ENCODE measurements around the gene PRDM2. TPM values are rescaled to one million over a fixed set of nuclear protein-coding genes. Genes with fewer than 3 reads are reported as not detected.

Gene PRDM2
- total and polyA plus RNA-seq, 4 donors, result 11.1 to 58.7 (median 38.2) TPM

GRCh38 chr1:13820456-13820855, 120.5 kb downstream of the PRDM2 start:
- 87 to 90% methylated on average over 8 of the region's 8 CpGs for WGBS, 2 donors
- DNase-seq (no peak), ATAC-seq (ENCODE audit: low FRiP score) (no peak)
- H3K4me1 ChIP-seq (ENCODE audit: control insufficient read depth in 1 of 2, insufficient read depth in 2 of 2, low read length in 2 of 2), result no peaks in the 10 kb centered on the region
- no peaks in the 10 kb centered on the region for H3K36me3 ChIP-seq (ENCODE audit: control insufficient read depth in 1 of 2, insufficient read depth in 2 of 2, low read length in 1 of 2)
- H3K27ac ChIP-seq (ENCODE audit: low read depth in 1 of 2, low read length in 2 of 2), result no peak overlapping the region
- intact Hi-C loops (cut with DNase I), result loop anchor here in 1 of 2 donors (5.0 kb wide), 1 partner anchor 138 kb away; no protein-coding TSS in a partner anchor
- no peaks in the 10 kb centered on the region for H3K27me3 ChIP-seq (ENCODE audit: control insufficient read depth in 1 of 2, insufficient read depth in 2 of 2, low read length in 1 of 2)
- no peaks in the 10 kb centered on the region for H3K9me3 ChIP-seq (ENCODE audit: control insufficient read depth, low read length)
- no peak overlapping the region for H3K4me3 ChIP-seq (ENCODE audit: low read length in 2 of 2)

- no peak for DNase-seq
- no peak for ATAC-seq (ENCODE audit: low FRiP score)
These were observed 123.3 kb downstream of the PRDM2 start for GRCh38 chr1:13823126-13823880.

DNA sequence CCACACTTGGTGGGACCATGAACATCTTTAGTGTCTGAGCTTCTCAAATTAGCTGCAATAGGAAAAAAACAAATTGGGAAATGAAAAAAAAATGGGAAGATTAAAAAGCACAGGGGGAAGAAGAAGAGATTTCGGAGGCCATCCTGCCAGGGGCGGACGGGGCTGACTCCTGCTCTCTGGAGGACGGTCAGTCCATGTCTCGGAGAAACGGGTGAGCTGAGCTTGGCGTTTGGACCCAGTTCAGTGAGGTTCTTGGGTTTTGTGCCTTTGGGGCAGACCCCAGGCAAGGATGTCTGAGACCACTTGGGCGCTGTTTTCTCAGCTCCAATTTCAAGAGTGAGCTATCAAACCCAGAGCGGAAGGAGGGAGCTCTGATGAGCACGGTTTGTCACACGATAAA, 123.9 kb downstream of the PRDM2 start:
- Histone ChIP-seq H3K9me3 (ENCODE audit: control insufficient read depth, low read length) (no peaks in the 10 kb centered on the region), H3K4me1 (ENCODE audit: control insufficient read depth in 1 of 2, insufficient read depth in 2 of 2, low read length in 2 of 2) (no peaks in the 10 kb centered on the region), H3K4me3 (ENCODE audit: low read length in 2 of 2) (no peak overlapping the region), H3K27me3 (ENCODE audit: control insufficient read depth in 1 of 2, insufficient read depth in 2 of 2, low read length in 1 of 2) (no peaks in the 10 kb centered on the region), H3K36me3 (ENCODE audit: control insufficient read depth in 1 of 2, insufficient read depth in 2 of 2, low read length in 1 of 2) (no peaks in the 10 kb centered on the region), H3K27ac (ENCODE audit: low read depth in 1 of 2, low read length in 2 of 2) (no peak overlapping the region)
- WGBS, 2 donors, result 85 to 90% methylated on average over 11 of the region's 11 CpGs
- intact Hi-C loops (cut with DNase I), result loop anchor here in 1 of 2 donors (5.0 kb wide), 1 partner anchor 142 kb away; no protein-coding TSS in a partner anchor
- DNase-seq, result no peak
- ATAC-seq (ENCODE audit: low FRiP score), result no peak

More at GRCh38 chr1:13823126-13823880, 123.3 kb downstream of the PRDM2 start:
- H3K27ac ChIP-seq (ENCODE audit: low read depth in 1 of 2, low read length in 2 of 2), result no peak overlapping the region
- H3K36me3 ChIP-seq (ENCODE audit: control insufficient read depth in 1 of 2, insufficient read depth in 2 of 2, low read length in 1 of 2), result no peaks in the 10 kb centered on the region
- no peaks in the 10 kb centered on the region for H3K9me3 ChIP-seq (ENCODE audit: control insufficient read depth, low read length)
- no peak overlapping the region for H3K4me3 ChIP-seq (ENCODE audit: low read length in 2 of 2)
- H3K27me3 ChIP-seq (ENCODE audit: control insufficient read depth in 1 of 2, insufficient read depth in 2 of 2, low read length in 1 of 2), result no peaks in the 10 kb centered on the region
- intact Hi-C loops (cut with DNase I), result loop anchor here in 1 of 2 donors (5.0 kb wide), 1 partner anchor 141 kb away; no protein-coding TSS in a partner anchor
- WGBS, 2 donors, result 88 to 95% methylated on average over 24 of the region's 24 CpGs
- no peaks in the 10 kb centered on the region for H3K4me1 ChIP-seq (ENCODE audit: control insufficient read depth in 1 of 2, insufficient read depth in 2 of 2, low read length in 2 of 2)

GRCh38 chr1:13824626-13825025, 124.6 kb downstream of the PRDM2 start:
- no peak overlapping the region for H3K4me3 ChIP-seq (ENCODE audit: low read length in 2 of 2)
- 92 to 94% methylated on average over 9 of the region's 9 CpGs for WGBS, 2 donors
- no peaks in the 10 kb centered on the region for H3K4me1 ChIP-seq (ENCODE audit: control insufficient read depth in 1 of 2, insufficient read depth in 2 of 2, low read length in 2 of 2)
- no peaks in the 10 kb centered on the region for H3K9me3 ChIP-seq (ENCODE audit: control insufficient read depth, low read length)
- DNase-seq (no peak), ATAC-seq (ENCODE audit: low FRiP score) (no peak)
- intact Hi-C loops (cut with DNase I), result loop anchor here (5.0 kb wide), 2 partner anchors 138 to 142 kb away; no protein-coding TSS in a partner anchor
- H3K27me3 ChIP-seq (ENCODE audit: control insufficient read depth in 1 of 2, insufficient read depth in 2 of 2, low read length in 1 of 2), result no peaks in the 10 kb centered on the region
- H3K36me3 ChIP-seq (ENCODE audit: control insufficient read depth in 1 of 2, insufficient read depth in 2 of 2, low read length in 1 of 2), result no peaks in the 10 kb centered on the region
- no peak overlapping the region for H3K27ac ChIP-seq (ENCODE audit: low read depth in 1 of 2, low read length in 2 of 2)

DNA sequence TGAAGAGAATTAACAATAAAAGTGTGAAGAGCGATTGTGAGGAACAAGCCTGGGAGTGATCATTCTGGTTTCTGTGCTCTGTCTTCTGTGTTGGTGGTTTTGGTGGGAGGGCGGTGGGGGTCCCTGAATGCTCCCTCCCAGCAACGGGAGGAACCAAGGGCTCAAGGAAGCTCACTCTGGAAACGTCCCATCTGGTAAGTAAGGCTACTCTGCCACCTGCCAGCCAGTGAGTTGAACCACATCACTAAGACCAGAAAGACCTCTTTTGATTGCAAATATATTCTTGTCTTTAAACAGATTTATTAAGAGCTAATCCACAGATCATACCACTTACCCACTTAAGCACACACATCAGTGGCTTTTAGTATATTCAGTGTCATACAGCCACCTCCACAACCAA, 125.0 kb downstream of the PRDM2 start:
- 80% methylated on average over 4 of the region's 4 CpGs for WGBS, 2 donors
- H3K27me3 ChIP-seq (ENCODE audit: control insufficient read depth in 1 of 2, insufficient read depth in 2 of 2, low read length in 1 of 2), result no peaks in the 10 kb centered on the region
- H3K9me3 ChIP-seq (ENCODE audit: control insufficient read depth, low read length), result no peaks in the 10 kb centered on the region
- DNase-seq (no peak), ATAC-seq (ENCODE audit: low FRiP score) (no peak)
- no peak overlapping the region for H3K27ac ChIP-seq (ENCODE audit: low read depth in 1 of 2, low read length in 2 of 2)
- H3K36me3 ChIP-seq (ENCODE audit: control insufficient read depth in 1 of 2, insufficient read depth in 2 of 2, low read length in 1 of 2), result no peaks in the 10 kb centered on the region
- no peak overlapping the region for H3K4me3 ChIP-seq (ENCODE audit: low read length in 2 of 2)
- intact Hi-C loops (cut with DNase I), result loop anchor here in 1 of 2 donors (5.0 kb wide), 1 partner anchor 137 kb away; no protein-coding TSS in a partner anchor
- H3K4me1 ChIP-seq (ENCODE audit: control insufficient read depth in 1 of 2, insufficient read depth in 2 of 2, low read length in 2 of 2), result no peaks in the 10 kb centered on the region

GRCh38 chr1:13826009-13826408, 126.0 kb downstream of the PRDM2 start:
- Histone ChIP-seq H3K36me3 (ENCODE audit: control insufficient read depth in 1 of 2, insufficient read depth in 2 of 2, low read length in 1 of 2) (no peaks in the 10 kb centered on the region), H3K27me3 (ENCODE audit: control insufficient read depth in 1 of 2, insufficient read depth in 2 of 2, low read length in 1 of 2) (no peaks in the 10 kb centered on the region), H3K4me1 (ENCODE audit: control insufficient read depth in 1 of 2, insufficient read depth in 2 of 2, low read length in 2 of 2) (no peaks in the 10 kb centered on the region), H3K9me3 (ENCODE audit: control insufficient read depth, low read length) (no peaks in the 10 kb centered on the region), H3K27ac (ENCODE audit: low read depth in 1 of 2, low read length in 2 of 2) (no peak overlapping the region), H3K4me3 (ENCODE audit: low read length in 2 of 2) (no peak overlapping the region)
- ATAC-seq (ENCODE audit: low FRiP score) (no peak), DNase-seq (no peak)
- WGBS, 2 donors, result 82 to 87% methylated on average over 2 of the region's 2 CpGs
- intact Hi-C loops (cut with DNase I), result loop anchor here in 1 of 2 donors (5.0 kb wide), 1 partner anchor 136 kb away; no protein-coding TSS in a partner anchor

GRCh38 chr1:13826591-13826990, 126.6 kb downstream of the PRDM2 start:
- 61 to 69% methylated on average over 6 of the region's 6 CpGs for WGBS, 2 donors
- H3K36me3 ChIP-seq (ENCODE audit: control insufficient read depth in 1 of 2, insufficient read depth in 2 of 2, low read length in 1 of 2), result no peaks in the 10 kb centered on the region

GRCh38 chr1:13828454-13829151, 128.6 kb downstream of the PRDM2 start:
- WGBS, 2 donors, result 46 to 47% methylated on average over 18 of the region's 18 CpGs
- H3K4me1 ChIP-seq (ENCODE audit: control insufficient read depth in 1 of 2, insufficient read depth in 2 of 2, low read length in 2 of 2), result no peaks in the 10 kb centered on the region
- ATAC-seq (ENCODE audit: low FRiP score) (peak; percentile 41), DNase-seq (no peak)
- no peaks in the 10 kb centered on the region for H3K36me3 ChIP-seq (ENCODE audit: control insufficient read depth in 1 of 2, insufficient read depth in 2 of 2, low read length in 1 of 2)
- H3K9me3 ChIP-seq (ENCODE audit: control insufficient read depth, low read length), result no peaks in the 10 kb centered on the region
- H3K27me3 ChIP-seq (ENCODE audit: control insufficient read depth in 1 of 2, insufficient read depth in 2 of 2, low read length in 1 of 2), result no peaks in the 10 kb centered on the region
- no peak overlapping the region for H3K27ac ChIP-seq (ENCODE audit: low read depth in 1 of 2, low read length in 2 of 2)
- H3K4me3 ChIP-seq (ENCODE audit: low read length in 2 of 2), result no peak overlapping the region
- intact Hi-C loops (cut with DNase I), result loop anchor here in 1 of 2 donors (5.0 kb wide), 1 partner anchor 134 kb away; no protein-coding TSS in a partner anchor

More at GRCh38 chr1:13826591-13826990, 126.6 kb downstream of the PRDM2 start:
- Histone ChIP-seq H3K27ac (ENCODE audit: low read depth in 1 of 2, low read length in 2 of 2) (no peak overlapping the region), H3K27me3 (ENCODE audit: control insufficient read depth in 1 of 2, insufficient read depth in 2 of 2, low read length in 1 of 2) (no peaks in the 10 kb centered on the region), H3K4me1 (ENCODE audit: control insufficient read depth in 1 of 2, insufficient read depth in 2 of 2, low read length in 2 of 2) (no peaks in the 10 kb centered on the region), H3K9me3 (ENCODE audit: control insufficient read depth, low read length) (no peaks in the 10 kb centered on the region), H3K4me3 (ENCODE audit: low read length in 2 of 2) (no peak overlapping the region)
- ATAC-seq (ENCODE audit: low FRiP score) (no peak), DNase-seq (no peak)
- intact Hi-C loops (cut with DNase I), result loop anchor here in 1 of 2 donors (5.0 kb wide), 1 partner anchor 136 kb away; no protein-coding TSS in a partner anchor
